H1 (cell line): ENCODE data around the gene DRGX. TPM values are rescaled to one million over a fixed set of nuclear protein-coding genes. Genes with fewer than 3 reads are reported as not detected.

Source experiments
- EZH2 ChIP-seq: fragments of 200-600 bp; sonication (generic); IDR thresholded peaks from 2 replicates; pipeline ENCODE4 v1.7.1; 2012; ENCODE audit warnings: low read depth, mild to moderate bottlenecking, moderate library complexity, low read length, inconsistent platforms; ENCODE audit not compliant: severe bottlenecking
- ZNF274 ChIP-seq: IDR thresholded peaks from 2 replicates; pipeline ENCODE4 v1.7.0; 2012; ENCODE audit warnings: low read length, borderline replicate concordance; ENCODE audit errors: extremely low read depth
- polyA plus RNA-seq, 7 experiments: library from polyadenylated mRNA; depleted of rRNA in 3 of 7; stranded (reverse) in 5 of 7; unstranded in 2 of 7; fragments of >200 nt in 5 of 7; fragments of 200-250 nt in 2 of 7; gene quantifications; 1 replicate in 5 of 7; 2 replicates in 1 of 7; 4 replicates in 1 of 7; pipeline versions ENCODE4 v1.2.1 to v1.2.3, GENCODE V29; 2011 to 2013; ENCODE audit warnings: missing spikeins in 2 of 7, mixed read lengths in 2 of 7
- total RNA-seq: library from RNA; stranded (reverse); fragmentation: NEBNext Ultra II Directional; extraction: Animal tissue kit (Norgen Biotek cat#: 25700); gene quantifications from 2 replicates; pipeline ENCODE4 v1.2.1, GENCODE V29; 2021

DRGX gene
- total and polyA plus RNA-seq, 2 of the 8 experiments (the other 6 are each of a cell fraction or from before 2014, with no cell fraction given): not detected

DNA sequence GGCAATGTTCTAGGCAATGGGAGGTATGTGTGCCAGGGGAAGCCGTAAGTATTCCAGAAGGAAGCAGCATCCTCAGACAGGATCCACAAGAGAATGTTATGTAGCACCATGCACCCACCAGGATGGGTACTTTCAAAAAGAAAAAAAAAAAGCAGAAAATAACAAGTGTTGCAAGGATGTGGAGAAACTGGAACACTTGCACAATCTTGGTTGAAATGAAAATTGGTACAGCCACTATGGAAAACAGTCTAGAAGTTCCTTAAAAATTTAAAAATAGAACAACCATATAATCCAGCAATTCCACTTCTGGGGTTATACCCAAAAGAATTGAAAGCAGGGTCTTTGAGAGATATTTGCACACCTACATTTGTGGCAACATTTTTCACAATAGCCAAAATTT, 76.7 kb downstream of the DRGX start (continued):
- TF ChIP-seq EZH2 (no peak), ZNF274 (no peak)
